Endodermal cell (in vitro differentiated cells): ENCODE measurements around the gene UXT. TPM values are rescaled to one million over a fixed set of nuclear protein-coding genes. Genes with fewer than 3 reads are reported as not detected.
A peak's percentile ranks its signal among the peaks of the same experiment; 100 is the strongest.

ENCODE experiments used
- DNase-seq: peaks from one replicate; pipeline ENCODE4 v3.0.0-alpha.2; 2017
- H3K27ac ChIP-seq: 2 replicates; pipeline ENCODE4 v1.5.1; 2013; ENCODE audit warnings: mild to moderate bottlenecking, low read depth, low read length, moderate library complexity
- H3K27me3 ChIP-seq: 2 replicates; pipeline ENCODE4 v1.6.1; 2013; ENCODE audit warnings: mild to moderate bottlenecking, low read length, moderate library complexity; ENCODE audit not compliant: insufficient read depth, control insufficient read depth, poor library complexity, severe bottlenecking
- H3K36me3 ChIP-seq: 2 replicates; pipeline ENCODE4 v1.7.0; 2013; ENCODE audit warnings: mild to moderate bottlenecking, low read length, moderate library complexity; ENCODE audit not compliant: control insufficient read depth, insufficient read depth
- H3K4me1 ChIP-seq: one replicate; pipeline ENCODE4 v1.7.0; 2013; ENCODE audit warnings: low read length; ENCODE audit not compliant: control insufficient read depth, insufficient read depth
- H3K4me3 ChIP-seq: 2 replicates; pipeline ENCODE4 v1.5.1; 2013; ENCODE audit warnings: mild to moderate bottlenecking, low read length, moderate library complexity
- H3K9ac ChIP-seq: 2 replicates; pipeline ENCODE4 v1.6.1; 2013; ENCODE audit warnings: mild to moderate bottlenecking, low read length, moderate library complexity; ENCODE audit not compliant: poor library complexity, severe bottlenecking; ENCODE audit errors: extremely low read depth
- H3K9me3 ChIP-seq: 2 replicates; pipeline ENCODE4 v1.6.1; 2013; ENCODE audit warnings: mild to moderate bottlenecking, low read length, moderate library complexity; ENCODE audit not compliant: control insufficient read depth
- H3K27ac Mint-ChIP-seq: 2 replicates; pipeline ENCODE4 v1.8.0; 2020; ENCODE audit warnings: mixed read lengths
- H3K27me3 Mint-ChIP-seq: 2 replicates; pipeline ENCODE4 v1.8.0; 2021; ENCODE audit warnings: mild to moderate bottlenecking, mixed read lengths; ENCODE audit not compliant: insufficient read depth
- H3K36me3 Mint-ChIP-seq: 2 replicates; pipeline ENCODE4 v1.8.0; 2020; ENCODE audit warnings: low read depth, mixed read lengths
- H3K4me1 Mint-ChIP-seq: 2 replicates; pipeline ENCODE4 v1.8.0; 2020; ENCODE audit warnings: mixed read lengths
- H3K4me3 Mint-ChIP-seq: 2 replicates; pipeline ENCODE4 v1.8.0; 2020; ENCODE audit warnings: mild to moderate bottlenecking, moderate library complexity, mixed read lengths
- H3K9me3 Mint-ChIP-seq: 2 replicates; pipeline ENCODE4 v1.8.0; 2020; ENCODE audit warnings: mild to moderate bottlenecking, mixed read lengths
- CTCF ChIP-seq: fragments of 200-600 bp; sonication (generic); conservative IDR thresholded peaks from 2 replicates; pipeline ENCODE4 v1.5.0; 2021; ENCODE audit warnings: antibody characterized with exemption, mild to moderate bottlenecking
- WGBS, 2 experiments: methylation state at CpG; one replicate each; pipeline versions ENCODE4 v1.1.5 to v1.1.7; 2013; ENCODE audit warnings: missing lambda C conversion rate in 2 of 2, mixed read lengths in 1 of 2; ENCODE audit not compliant: insufficient coverage in 1 of 2, insufficient read length in 1 of 2; 5-methylcytosine and 5-hydroxymethylcytosine counted together
- total RNA-seq, 2 donors: library from RNA; stranded (reverse); fragmentation: NEBNext Ultra II Directional in 1 of 2; extraction: Animal tissue kit (Norgen Biotek cat#: 25700) in 1 of 2; gene quantifications; 2 replicates in 1 of 2; 3 replicates in 1 of 2; pipeline ENCODE4 v1.2.1, GENCODE V29; 2021

The UXT gene
- total RNA-seq, 2 donors from 2014 or later: 83.7 to 99.9 TPM

DNA sequence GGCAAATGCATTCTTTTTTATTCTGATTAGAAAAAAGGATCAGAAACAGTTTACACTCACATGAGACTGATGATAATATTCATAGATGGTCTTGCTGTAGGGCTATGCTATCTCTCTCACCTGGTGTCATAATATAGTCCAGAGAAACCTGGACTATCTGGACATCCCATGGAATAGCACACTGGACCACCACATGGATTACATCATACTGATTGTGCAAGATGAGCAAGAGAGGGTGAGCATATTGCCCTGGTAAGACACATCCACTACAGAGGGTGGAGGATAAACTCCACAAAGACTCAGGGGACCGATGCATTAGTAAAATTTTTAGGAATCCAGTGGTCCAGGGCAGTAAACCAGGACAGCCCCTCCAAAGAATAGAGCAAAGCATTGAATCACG is 47.5 kb downstream of the UXT start:
- Histone ChIP-seq H3K9me3 (no peaks in the 10 kb centered on the region), H3K27ac (no peak overlapping the region), H3K4me3 (no peak overlapping the region), H3K36me3 (no peaks in the 10 kb centered on the region), H3K9ac (no peak overlapping the region), H3K27me3 (no peaks in the 10 kb centered on the region), H3K4me1 (no peaks in the 10 kb centered on the region)
- H3K4me3 Mint-ChIP-seq: no peak overlapping the region
- H3K27ac Mint-ChIP-seq: no peak overlapping the region
- H3K9me3 Mint-ChIP-seq: peaks cover 60% of the 10 kb centered on the region
- H3K36me3 Mint-ChIP-seq: peaks cover 1% of the 10 kb centered on the region
- 96% methylated on average over 2 of the region's 2 CpGs; no CpG with 5 or more reads in 1 of the 2 experiments for WGBS, 2 experiments
- no peak for TF ChIP-seq CTCF
- H3K4me1 Mint-ChIP-seq: peaks cover 2% of the 10 kb centered on the region
- no peaks in the 10 kb centered on the region for H3K27me3 Mint-ChIP-seq
- no peak for DNase-seq

DNA sequence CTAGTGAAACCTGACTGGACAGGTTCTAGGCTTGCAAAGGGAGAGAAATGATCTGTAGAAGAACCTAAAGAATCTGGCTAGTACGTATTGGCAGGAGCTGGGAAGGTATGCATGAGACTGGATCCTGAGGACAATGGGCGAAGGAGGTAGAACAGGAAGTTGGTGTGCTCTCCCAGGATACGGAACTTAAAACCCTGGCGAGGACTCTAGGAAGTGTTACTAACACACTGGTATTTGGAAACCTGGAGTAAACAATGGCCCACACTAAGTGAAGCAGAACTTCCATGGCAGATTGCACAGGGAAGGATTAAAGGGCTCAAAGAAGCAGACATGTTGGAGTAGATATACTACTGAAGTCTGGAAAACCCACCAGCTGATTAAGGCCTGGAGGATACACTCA is 48.5 kb downstream of the UXT start:
- no peaks in the 10 kb centered on the region for H3K9me3 ChIP-seq
- WGBS, 2 experiments: 91% methylated on average over 4 of the region's 4 CpGs; no CpG with 5 or more reads in 1 of the 2 experiments
- no peak for DNase-seq
- peaks cover 62% of the 10 kb centered on the region for H3K9me3 Mint-ChIP-seq
- H3K27ac Mint-ChIP-seq: no peak overlapping the region
- H3K36me3 ChIP-seq: no peaks in the 10 kb centered on the region
- TF ChIP-seq CTCF: no peak
- H3K36me3 Mint-ChIP-seq: peaks cover 1% of the 10 kb centered on the region
- no peak overlapping the region for H3K4me3 ChIP-seq
- H3K4me1 ChIP-seq: no peaks in the 10 kb centered on the region
- H3K9ac ChIP-seq: no peak overlapping the region
- peaks cover 2% of the 10 kb centered on the region for H3K4me1 Mint-ChIP-seq
- H3K27me3 Mint-ChIP-seq: no peaks in the 10 kb centered on the region
- H3K27me3 ChIP-seq: no peaks in the 10 kb centered on the region
- no peak overlapping the region for H3K4me3 Mint-ChIP-seq
- no peak overlapping the region for H3K27ac ChIP-seq

- H3K27me3 Mint-ChIP-seq: no peaks in the 10 kb centered on the region
- TF ChIP-seq CTCF: no peak
- Histone ChIP-seq H3K36me3 (no peaks in the 10 kb centered on the region), H3K27ac (no peak overlapping the region), H3K4me3 (no peak overlapping the region), H3K9me3 (no peaks in the 10 kb centered on the region), H3K4me1 (no peaks in the 10 kb centered on the region), H3K9ac (no peak overlapping the region), H3K27me3 (no peaks in the 10 kb centered on the region)
- peaks cover 1% of the 10 kb centered on the region for H3K36me3 Mint-ChIP-seq
- peaks cover 60% of the 10 kb centered on the region for H3K9me3 Mint-ChIP-seq
- H3K4me3 Mint-ChIP-seq: no peak overlapping the region
- H3K27ac Mint-ChIP-seq: peak overlapping the region; percentile 84
- DNase-seq: peak; percentile 82
- WGBS, 2 experiments: 47% methylated on average over 9 of the region's 9 CpGs; no CpG with 5 or more reads in 1 of the 2 experiments
- H3K4me1 Mint-ChIP-seq: peaks cover 2% of the 10 kb centered on the region
Observed at GRCh38 chrX:47608130-47608810, 50.7 kb downstream of the UXT start.
